Right lobe of liver (tissue), 4 donors: ENCODE results near the gene AFG1L.

Source experiments
- POLR2A ChIP-seq: fragments of 450-650 bp; IDR thresholded peaks from one replicate; pipeline ENCODE4 v1.6.1; 2017; ENCODE audit warnings: antibody characterized with exemption, mild to moderate bottlenecking
- TF ChIP-seq, protein P1 (sequence below), 4 donors: fragments of 200-600 bp in 3 of 4; fragments of 450-650 bp in 1 of 4; IDR thresholded peaks; one replicate each; pipeline versions ENCODE4 v1.5.1 to v1.8.0; 2016 to 2022; ENCODE audit warnings: antibody characterized with exemption in 4 of 4, mild to moderate bottlenecking in 2 of 4
- donor health status: DM: no; HTN: no; CAD: no.
- donor health status: DM: no; HTN: no; CAD: no.
- donor health status: DM: no; HTN: yes; CAD: no.

- TF ChIP-seq, protein P1, sequence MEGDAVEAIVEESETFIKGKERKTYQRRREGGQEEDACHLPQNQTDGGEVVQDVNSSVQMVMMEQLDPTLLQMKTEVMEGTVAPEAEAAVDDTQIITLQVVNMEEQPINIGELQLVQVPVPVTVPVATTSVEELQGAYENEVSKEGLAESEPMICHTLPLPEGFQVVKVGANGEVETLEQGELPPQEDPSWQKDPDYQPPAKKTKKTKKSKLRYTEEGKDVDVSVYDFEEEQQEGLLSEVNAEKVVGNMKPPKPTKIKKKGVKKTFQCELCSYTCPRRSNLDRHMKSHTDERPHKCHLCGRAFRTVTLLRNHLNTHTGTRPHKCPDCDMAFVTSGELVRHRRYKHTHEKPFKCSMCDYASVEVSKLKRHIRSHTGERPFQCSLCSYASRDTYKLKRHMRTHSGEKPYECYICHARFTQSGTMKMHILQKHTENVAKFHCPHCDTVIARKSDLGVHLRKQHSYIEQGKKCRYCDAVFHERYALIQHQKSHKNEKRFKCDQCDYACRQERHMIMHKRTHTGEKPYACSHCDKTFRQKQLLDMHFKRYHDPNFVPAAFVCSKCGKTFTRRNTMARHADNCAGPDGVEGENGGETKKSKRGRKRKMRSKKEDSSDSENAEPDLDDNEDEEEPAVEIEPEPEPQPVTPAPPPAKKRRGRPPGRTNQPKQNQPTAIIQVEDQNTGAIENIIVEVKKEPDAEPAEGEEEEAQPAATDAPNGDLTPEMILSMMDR (IDR thresholded peaks at IDR 0.05) = no peak
- TF ChIP-seq POLR2A = no peak
Measured at GRCh38 chr6:108570517-108570916, 275.7 kb downstream of the AFG1L start.
